Putamen (tissue), 1 donor: ENCODE measurements around the gene PCDHGC5.
A peak's percentile ranks its signal among the peaks of the same experiment; 100 is the strongest.

Experiments
- DNase-seq: peaks from one replicate; pipeline ENCODE4 v3.0.0-alpha.2; 2016; ENCODE audit warnings: low spot score

PCDHGC5 gene

DNA sequence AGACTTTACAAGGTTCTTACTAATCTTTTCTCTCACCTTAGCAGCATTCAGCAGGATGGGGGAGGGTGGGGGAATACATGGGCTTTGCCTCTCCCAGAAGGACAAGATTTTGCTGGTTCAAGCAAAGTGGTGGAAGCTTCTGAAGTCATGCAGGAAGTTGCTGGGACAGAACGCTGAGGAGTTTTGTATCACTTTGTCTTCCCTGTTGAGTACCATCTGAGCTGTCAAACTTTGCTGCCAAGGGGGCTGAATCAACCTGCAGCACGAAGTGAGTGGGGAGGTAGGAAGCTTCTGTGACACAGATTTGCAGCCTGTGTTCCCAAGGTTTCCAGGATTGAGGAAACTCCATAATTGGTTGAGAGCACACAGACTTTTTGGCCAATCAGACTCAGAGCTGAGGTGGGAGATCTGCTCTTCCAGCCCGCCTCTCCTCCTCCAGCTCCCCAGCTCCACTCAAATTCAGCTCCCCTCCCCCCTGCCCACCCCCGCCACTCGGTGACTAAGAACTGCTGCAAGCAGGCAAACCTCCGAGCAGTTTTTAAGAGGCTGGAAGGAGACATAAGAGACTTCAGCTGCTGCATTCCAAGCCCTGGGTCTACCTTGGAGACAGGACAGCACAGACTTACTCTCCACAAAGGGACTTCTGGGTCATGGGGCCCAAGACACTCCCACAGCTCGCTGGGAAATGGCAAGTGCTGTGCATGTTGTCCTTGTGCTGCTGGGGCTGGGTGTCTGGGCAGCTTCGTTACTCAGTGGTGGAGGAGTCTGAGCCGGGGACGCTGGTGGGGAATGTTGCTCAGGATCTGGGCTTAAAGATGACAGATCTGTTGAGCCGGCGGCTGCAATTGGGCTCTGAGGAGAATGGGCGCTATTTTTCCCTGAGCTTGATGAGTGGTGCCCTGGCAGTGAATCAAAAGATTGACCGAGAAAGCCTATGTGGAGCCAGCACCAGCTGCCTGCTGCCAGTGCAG, at the start of gene PCDHGC5:
TSS of gene PCDHGC5 (plus strand) at position 491 of the 971 bp plus-strand sequence. CDS start at position 651, 160 bp downstream.
- peak; percentile 88 for DNase-seq

- no peak for DNase-seq
Measured at GRCh38 chr5:141439411-141440141, 49.3 kb upstream of the PCDHGC5 start.

DNA sequence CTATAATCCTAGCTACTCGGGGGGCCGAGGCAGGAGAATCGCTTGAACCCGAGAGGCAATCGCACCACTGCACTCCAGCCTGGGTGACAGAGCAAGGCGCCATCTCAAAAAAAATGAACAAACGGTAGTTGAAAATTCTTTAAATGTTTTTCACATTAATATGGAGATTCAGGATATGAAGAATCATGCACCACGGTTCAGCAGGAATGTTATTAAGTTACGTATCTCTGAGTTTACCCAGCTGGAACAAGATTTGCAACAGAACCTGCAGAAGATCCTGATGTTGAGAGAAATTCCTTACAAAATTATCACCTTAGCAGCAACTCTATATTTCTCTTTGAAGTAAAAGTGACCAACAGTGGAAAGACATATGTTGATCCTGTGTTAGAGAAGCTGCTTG, 48.5 kb upstream of the PCDHGC5 start:
- no peak for DNase-seq

DNA sequence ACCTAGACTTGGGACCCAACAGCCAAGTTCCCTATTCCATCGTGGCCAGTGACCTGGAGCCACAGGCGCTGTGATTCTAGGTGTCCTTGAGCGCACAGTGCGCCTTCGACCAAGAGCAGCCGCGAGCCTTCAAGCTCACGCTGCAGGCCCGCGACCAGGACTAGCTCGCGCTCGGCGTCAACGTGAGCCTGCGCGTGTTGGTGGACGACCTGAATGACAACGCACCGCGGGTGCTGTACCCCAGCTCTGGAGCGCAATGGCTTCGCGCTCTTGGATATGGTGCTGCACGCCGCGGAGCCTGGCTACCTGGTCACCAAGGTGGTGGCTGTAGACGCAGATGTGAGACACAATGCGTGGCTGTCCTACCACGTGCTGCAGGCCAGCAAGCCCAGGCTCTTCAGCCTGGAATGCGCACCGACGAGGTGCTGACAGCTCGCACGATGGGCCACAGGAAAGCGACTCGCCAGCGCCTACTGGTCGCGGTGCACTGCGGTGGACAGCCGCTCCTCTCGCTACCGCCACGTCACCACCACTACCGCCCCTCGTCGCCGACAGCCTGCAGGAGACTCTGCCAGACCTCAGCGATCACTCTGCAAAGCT, 47.2 kb upstream of the PCDHGC5 start:
- no peak for DNase-seq

DNA sequence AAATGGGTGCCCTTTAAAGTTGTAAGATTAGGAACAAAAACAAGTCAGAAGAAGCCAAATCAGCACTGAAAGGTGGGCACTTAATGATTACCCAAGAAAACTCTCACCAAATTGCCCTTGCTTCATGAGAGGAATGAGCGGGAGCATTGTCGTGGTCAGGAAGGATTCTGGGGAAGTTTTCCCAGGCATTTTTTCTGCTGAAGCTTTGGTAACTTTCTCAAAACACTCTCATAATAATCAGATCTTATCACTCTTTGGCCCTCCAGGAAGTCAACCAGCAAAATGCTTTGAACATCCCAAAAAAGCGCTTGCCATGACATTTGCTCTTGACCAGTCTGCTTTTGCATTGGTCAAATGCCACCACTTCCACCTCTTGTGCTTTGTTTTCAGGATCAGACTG, 23.5 kb upstream of the PCDHGC5 start:
- no peak for DNase-seq

DNA sequence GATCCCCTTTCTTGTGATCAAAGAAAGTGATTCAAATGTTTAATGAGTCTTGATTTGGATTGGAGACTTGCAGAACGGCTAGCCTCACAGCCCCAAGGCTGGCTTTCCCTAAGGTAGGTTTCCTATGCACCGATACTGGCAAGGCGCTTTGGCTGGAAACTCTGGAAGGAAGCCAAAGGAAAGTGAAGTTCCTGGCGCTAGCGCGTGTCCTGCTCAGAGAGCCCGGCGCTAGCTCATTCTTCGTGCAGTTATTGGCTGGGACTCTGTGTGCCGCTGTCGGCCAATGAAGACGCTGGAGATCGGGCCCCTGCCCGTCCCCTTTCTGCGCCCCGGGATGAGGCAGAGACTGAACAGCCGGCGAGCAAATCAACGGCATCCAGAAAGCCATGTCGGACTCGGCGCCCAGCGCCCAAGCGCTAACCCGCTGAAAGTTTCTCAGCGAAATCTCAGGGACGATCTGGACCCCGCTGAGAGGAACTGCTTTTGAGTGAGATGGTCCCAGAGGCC, 13.2 kb upstream of the PCDHGC5 start, which contains the start of gene PCDHGC3:
TSS of gene PCDHGC3 (plus strand) at position 342 of the 507 bp plus-strand sequence. CDS start at position 493, 151 bp downstream.
- peak; percentile 85 for DNase-seq

DNA sequence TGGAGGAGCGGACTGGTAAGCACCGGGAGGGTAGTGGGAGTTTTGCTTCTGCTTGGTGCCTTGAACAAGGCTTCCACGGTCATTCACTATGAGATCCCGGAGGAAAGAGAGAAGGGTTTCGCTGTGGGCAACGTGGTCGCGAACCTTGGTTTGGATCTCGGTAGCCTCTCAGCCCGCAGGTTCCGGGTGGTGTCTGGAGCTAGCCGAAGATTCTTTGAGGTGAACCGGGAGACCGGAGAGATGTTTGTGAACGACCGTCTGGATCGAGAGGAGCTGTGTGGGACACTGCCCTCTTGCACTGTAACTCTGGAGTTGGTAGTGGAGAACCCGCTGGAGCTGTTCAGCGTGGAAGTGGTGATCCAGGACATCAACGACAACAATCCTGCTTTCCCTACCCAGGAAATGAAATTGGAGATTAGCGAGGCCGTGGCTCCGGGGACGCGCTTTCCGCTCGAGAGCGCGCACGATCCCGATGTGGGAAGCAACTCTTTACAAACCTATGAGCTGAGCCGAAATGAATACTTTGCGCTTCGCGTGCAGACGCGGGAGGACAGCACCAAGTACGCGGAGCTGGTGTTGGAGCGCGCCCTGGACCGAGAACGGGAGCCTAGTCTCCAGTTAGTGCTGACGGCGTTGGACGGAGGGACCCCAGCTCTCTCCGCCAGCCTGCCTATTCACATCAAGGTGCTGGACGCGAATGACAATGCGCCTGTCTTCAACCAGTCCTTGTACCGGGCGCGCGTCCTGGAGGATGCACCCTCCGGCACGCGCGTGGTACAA, 12.6 kb upstream of the PCDHGC5 start:
- DNase-seq: no peak

GRCh38 chr5:141477044-141477575, 11.8 kb upstream of the PCDHGC5 start:
- DNase-seq: no peak

DNA sequence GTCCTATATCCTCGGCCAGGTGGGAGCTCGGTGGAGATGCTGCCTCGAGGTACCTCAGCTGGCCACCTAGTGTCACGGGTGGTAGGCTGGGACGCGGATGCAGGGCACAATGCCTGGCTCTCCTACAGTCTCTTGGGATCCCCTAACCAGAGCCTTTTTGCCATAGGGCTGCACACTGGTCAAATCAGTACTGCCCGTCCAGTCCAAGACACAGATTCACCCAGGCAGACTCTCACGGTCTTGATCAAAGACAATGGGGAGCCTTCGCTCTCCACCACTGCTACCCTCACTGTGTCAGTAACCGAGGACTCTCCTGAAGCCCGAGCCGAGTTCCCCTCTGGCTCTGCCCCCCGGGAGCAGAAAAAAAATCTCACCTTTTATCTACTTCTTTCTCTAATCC, 11.1 kb upstream of the PCDHGC5 start:
- no peak for DNase-seq

DNA sequence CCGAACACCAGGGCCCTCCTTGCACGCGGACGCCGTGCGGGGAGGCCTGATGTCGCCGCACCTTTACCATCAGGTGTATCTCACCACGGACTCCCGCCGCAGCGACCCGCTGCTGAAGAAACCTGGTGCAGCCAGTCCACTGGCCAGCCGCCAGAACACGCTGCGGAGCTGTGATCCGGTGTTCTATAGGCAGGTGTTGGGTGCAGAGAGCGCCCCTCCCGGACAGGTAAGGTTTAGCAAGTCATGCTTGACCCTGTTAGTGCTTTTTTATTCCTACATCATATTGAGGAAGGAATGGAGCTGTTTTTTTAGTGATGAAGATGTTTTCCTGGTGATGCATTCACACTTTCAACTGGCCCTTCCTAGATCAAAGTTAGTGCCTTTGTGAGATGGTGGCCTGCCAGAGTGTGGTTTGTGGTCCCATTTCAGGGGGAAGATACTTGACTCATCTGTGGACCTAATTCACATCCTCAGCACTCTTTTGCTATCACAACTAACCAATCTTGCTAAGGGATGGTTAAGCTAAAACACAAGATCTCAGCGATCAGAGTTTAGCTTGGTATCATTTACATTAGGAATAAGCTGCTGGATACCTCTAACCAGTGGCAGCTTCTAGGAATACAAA, 10.4 kb upstream of the PCDHGC5 start:
- DNase-seq: no peak

- no peak for DNase-seq
Measured at GRCh38 chr5:141479776-141480175, 9.1 kb upstream of the PCDHGC5 start.

GRCh38 chr5:141483902-141484301, 5.0 kb upstream of the PCDHGC5 start:
- DNase-seq: no peak

GRCh38 chr5:141484310-141484640, 4.6 kb upstream of the PCDHGC5 start:
- DNase-seq: no peak

GRCh38 chr5:141484641-141485311, 4.1 kb upstream of the PCDHGC5 start, which contains the start of gene PCDHGC4:
PCDHGC4 (plus strand) TSS chr5:141485030; CDS start chr5:141485174, 144 bp downstream.
- no peak for DNase-seq

- no peak for DNase-seq
Measured at GRCh38 chr5:141485321-141486055, 3.4 kb upstream of the PCDHGC5 start.

DNA sequence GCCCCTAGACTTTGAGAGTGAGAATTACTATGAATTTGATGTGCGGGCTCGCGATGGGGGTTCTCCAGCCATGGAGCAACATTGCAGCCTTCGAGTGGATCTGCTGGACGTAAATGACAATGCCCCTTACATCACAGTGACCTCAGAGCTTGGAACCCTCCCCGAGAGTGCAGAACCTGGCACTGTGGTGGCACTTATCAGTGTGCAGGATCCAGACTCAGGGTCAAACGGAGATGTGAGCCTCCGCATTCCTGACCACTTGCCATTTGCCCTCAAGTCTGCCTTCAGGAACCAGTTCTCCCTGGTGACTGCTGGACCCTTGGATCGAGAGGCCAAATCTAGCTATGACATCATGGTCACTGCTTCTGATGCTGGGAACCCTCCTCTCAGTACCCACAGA, 2.8 kb upstream of the PCDHGC5 start:
- DNase-seq: no peak

GRCh38 chr5:141487131-141487530, 1.8 kb upstream of the PCDHGC5 start:
- DNase-seq: no peak

DNA sequence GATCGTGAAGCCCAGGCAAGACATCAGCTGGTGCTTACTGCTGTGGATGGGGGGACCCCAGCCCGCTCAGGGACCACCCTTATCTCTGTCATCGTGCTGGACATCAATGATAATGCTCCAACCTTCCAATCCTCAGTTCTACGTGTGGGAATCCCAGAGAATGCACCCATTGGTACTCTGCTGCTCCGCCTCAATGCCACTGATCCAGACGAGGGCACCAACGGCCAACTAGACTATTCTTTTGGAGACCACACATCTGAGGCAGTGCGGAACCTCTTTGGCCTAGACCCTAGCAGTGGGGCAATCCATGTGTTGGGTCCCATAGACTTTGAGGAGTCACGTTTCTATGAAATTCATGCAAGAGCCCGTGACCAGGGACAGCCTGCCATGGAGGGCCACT, 960 bp downstream of the PCDHGC5 start:
- DNase-seq: no peak

DNA sequence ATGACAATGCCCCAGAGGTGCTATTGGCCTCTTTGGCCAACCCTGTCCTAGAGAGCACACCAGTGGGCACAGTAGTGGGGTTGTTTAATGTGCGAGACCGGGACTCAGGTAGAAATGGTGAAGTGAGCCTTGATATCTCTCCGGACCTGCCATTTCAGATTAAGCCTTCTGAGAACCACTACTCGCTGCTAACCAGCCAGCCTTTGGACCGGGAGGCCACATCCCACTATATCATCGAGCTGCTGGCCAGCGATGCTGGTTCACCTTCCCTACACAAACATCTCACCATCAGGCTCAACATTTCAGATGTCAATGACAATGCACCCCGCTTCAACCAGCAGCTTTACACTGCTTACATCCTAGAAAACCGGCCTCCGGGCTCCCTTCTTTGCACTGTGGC, 1.4 kb downstream of the PCDHGC5 start:
- DNase-seq: no peak
